Astrocyte (in vitro differentiated cells and primary cell): ENCODE measurements around the gene SLC9A5. TPM values are rescaled to one million over a fixed set of nuclear protein-coding genes. Genes with fewer than 3 reads are reported as not detected.

Experiments
- DNase-seq: peaks from one replicate; pipeline ENCODE4 v3.0.0-alpha.2; 2010; ENCODE audit warnings: low read depth
- FAIRE-seq: peaks from 2 replicates; lab custom pipeline; 2011; peaks lifted over from hg19 to GRCh38; lab: Jason Lieb, UNC
- H2AFZ ChIP-seq: 2 replicates; pipeline ENCODE4 v1.6.0; 2012; ENCODE audit warnings: low read depth, low read length, inconsistent platforms
- H3K27ac ChIP-seq: 2 replicates; pipeline ENCODE4 v1.5.1; 2011; ENCODE audit warnings: low read depth, low read length, inconsistent platforms
- H3K27me3 ChIP-seq: 2 replicates; pipeline ENCODE4 v1.6.0; 2011; ENCODE audit warnings: low read length, inconsistent platforms; ENCODE audit not compliant: insufficient read depth
- H3K36me3 ChIP-seq: 2 replicates; pipeline ENCODE4 v1.5.1; 2011; ENCODE audit warnings: low read length, inconsistent platforms; ENCODE audit not compliant: insufficient read depth
- H3K4me1 ChIP-seq: 2 replicates; pipeline ENCODE4 v1.5.1; 2011; ENCODE audit warnings: low read length, inconsistent platforms; ENCODE audit not compliant: insufficient read depth
- H3K4me2 ChIP-seq: 2 replicates; pipeline ENCODE4 v1.6.0; 2012; ENCODE audit warnings: low read length, inconsistent platforms
- H3K4me3 ChIP-seq: 2 replicates; pipeline ENCODE4 v1.5.1; 2011; ENCODE audit warnings: low read depth, mild to moderate bottlenecking, low read length, inconsistent platforms; ENCODE audit not compliant: insufficient read depth
- H3K79me2 ChIP-seq: 2 replicates; pipeline ENCODE4 v1.6.0; 2012; ENCODE audit warnings: mild to moderate bottlenecking, low read length, inconsistent platforms; ENCODE audit not compliant: insufficient read depth
- H3K9ac ChIP-seq: 2 replicates; pipeline ENCODE4 v1.6.0; 2012; ENCODE audit warnings: mild to moderate bottlenecking, low read length, inconsistent platforms
- H3K9me3 ChIP-seq: 2 replicates; pipeline ENCODE4 v1.5.1; 2012; ENCODE audit warnings: low read depth, mild to moderate bottlenecking, low read length, inconsistent platforms; ENCODE audit not compliant: insufficient read depth
- H4K20me1 ChIP-seq: 2 replicates; pipeline ENCODE4 v1.6.0; 2012; ENCODE audit warnings: low read length, inconsistent platforms; ENCODE audit not compliant: insufficient read depth
- H3K27ac Mint-ChIP-seq: one replicate; pipeline ENCODE4 v1.8.0; 2021; ENCODE audit warnings: mild to moderate bottlenecking, mixed read lengths; ENCODE audit not compliant: unreplicated experiment
- H3K27me3 Mint-ChIP-seq: one replicate; pipeline ENCODE4 v1.8.0; 2021; ENCODE audit warnings: low read depth, mixed read lengths; ENCODE audit not compliant: unreplicated experiment
- H3K36me3 Mint-ChIP-seq: one replicate; pipeline ENCODE4 v1.8.0; 2021; ENCODE audit warnings: low read depth, mixed read lengths; ENCODE audit not compliant: unreplicated experiment
- H3K4me1 Mint-ChIP-seq: one replicate; pipeline ENCODE4 v1.8.0; 2021; ENCODE audit warnings: low read depth, mixed read lengths; ENCODE audit not compliant: unreplicated experiment
- H3K4me3 Mint-ChIP-seq: one replicate; pipeline ENCODE4 v1.8.0; 2021; ENCODE audit warnings: mild to moderate bottlenecking, moderate library complexity, mixed read lengths; ENCODE audit not compliant: unreplicated experiment
- H3K9me3 Mint-ChIP-seq: one replicate; pipeline ENCODE4 v1.8.0; 2021; ENCODE audit warnings: mild to moderate bottlenecking, mixed read lengths; ENCODE audit not compliant: unreplicated experiment
- CTCF ChIP-seq: IDR thresholded peaks from 2 replicates; pipeline ENCODE4 v1.5.1; 2011; ENCODE audit warnings: low read depth, mild to moderate bottlenecking, inconsistent platforms, low read length, moderate library complexity; ENCODE audit not compliant: insufficient read depth
- EZH2 ChIP-seq: IDR thresholded peaks from 2 replicates; pipeline ENCODE4 v1.6.1; 2012; ENCODE audit warnings: mild to moderate bottlenecking, low read length, inconsistent platforms; ENCODE audit not compliant: insufficient read depth
- total RNA-seq: library from RNA; stranded (reverse); gene quantifications from 2 replicates; pipeline ENCODE4 v1.2.1, GENCODE V29; 2021

Gene SLC9A5
- total RNA-seq, 1 donor from 2014 or later: 2.5 TPM

- Histone ChIP-seq H4K20me1 (no peaks in the 10 kb centered on the region), H3K27ac (no peak overlapping the region), H3K9ac (no peak overlapping the region), H3K4me2 (no peak overlapping the region), H3K27me3 (no peaks in the 10 kb centered on the region), H3K4me1 (no peaks in the 10 kb centered on the region), H2AFZ (no peak overlapping the region), H3K36me3 (no peaks in the 10 kb centered on the region), H3K79me2 (no peaks in the 10 kb centered on the region), H3K4me3 (no peak overlapping the region), H3K9me3 (no peaks in the 10 kb centered on the region)
- H3K36me3 Mint-ChIP-seq: peaks cover 34% of the 10 kb centered on the region
- H3K27ac Mint-ChIP-seq: no peak overlapping the region
- no peaks in the 10 kb centered on the region for H3K9me3 Mint-ChIP-seq
- no peak for DNase-seq
- TF ChIP-seq CTCF (no peak), EZH2 (no peak)
- H3K4me3 Mint-ChIP-seq: no peak overlapping the region
- no peak for FAIRE-seq
- peaks cover 15% of the 10 kb centered on the region for H3K27me3 Mint-ChIP-seq
- peaks cover under 1% of the 10 kb centered on the region for H3K4me1 Mint-ChIP-seq
Observed at GRCh38 chr16:67216612-67217490, 31.9 kb upstream of the SLC9A5 start.

- no peaks in the 10 kb centered on the region for H3K9me3 Mint-ChIP-seq
- H3K27ac Mint-ChIP-seq: no peak overlapping the region
- peaks cover 3% of the 10 kb centered on the region for H3K4me1 Mint-ChIP-seq
- Histone ChIP-seq H3K4me2 (no peak overlapping the region), H3K9me3 (no peaks in the 10 kb centered on the region), H3K4me3 (no peak overlapping the region), H3K27me3 (no peaks in the 10 kb centered on the region), H3K9ac (no peak overlapping the region), H3K4me1 (peaks cover 20% of the 10 kb centered on the region), H3K36me3 (peaks cover 11% of the 10 kb centered on the region), H4K20me1 (peaks cover 13% of the 10 kb centered on the region), H2AFZ (no peak overlapping the region), H3K79me2 (peaks cover 32% of the 10 kb centered on the region), H3K27ac (no peak overlapping the region)
- FAIRE-seq (no peak), DNase-seq (no peak)
- no peaks in the 10 kb centered on the region for H3K27me3 Mint-ChIP-seq
- TF ChIP-seq CTCF (no peak), EZH2 (no peak)
- H3K36me3 Mint-ChIP-seq: peaks cover 6% of the 10 kb centered on the region
- H3K4me3 Mint-ChIP-seq: no peak overlapping the region
Observed at GRCh38 chr16:67223992-67224391, 24.8 kb upstream of the SLC9A5 start.

GRCh38 chr16:67226295-67226803 is 22.4 kb upstream of the SLC9A5 start:
- peak overlapping the region; percentile 94 for H2AFZ ChIP-seq
- H3K36me3 Mint-ChIP-seq: peaks cover 9% of the 10 kb centered on the region
- H3K27ac ChIP-seq: peak overlapping the region; percentile 54

More at GRCh38 chr16:67226295-67226803, 22.4 kb upstream of the SLC9A5 start:
- Histone ChIP-seq H3K4me2 (peak overlapping the region; percentile 94), H3K4me3 (peak overlapping the region; percentile 92), H4K20me1 (peaks cover 29% of the 10 kb centered on the region), H3K27me3 (no peaks in the 10 kb centered on the region), H3K4me1 (peaks cover 20% of the 10 kb centered on the region), H3K79me2 (peaks cover 50% of the 10 kb centered on the region), H3K36me3 (peaks cover 29% of the 10 kb centered on the region), H3K9ac (peak overlapping the region; percentile 96), H3K9me3 (no peaks in the 10 kb centered on the region)
- no peak for DNase-seq
- Mint-ChIP-seq H3K4me1 (peaks cover 3% of the 10 kb centered on the region), H3K27me3 (no peaks in the 10 kb centered on the region), H3K27ac (peak overlapping the region; percentile 58), H3K9me3 (no peaks in the 10 kb centered on the region), H3K4me3 (peak overlapping the region; percentile 99)
- FAIRE-seq: no peak
- no peak for TF ChIP-seq EZH2
- TF ChIP-seq CTCF: no peak
